ENCODE results near the gene POMGNT1.

Gene POMGNT1

DNA sequence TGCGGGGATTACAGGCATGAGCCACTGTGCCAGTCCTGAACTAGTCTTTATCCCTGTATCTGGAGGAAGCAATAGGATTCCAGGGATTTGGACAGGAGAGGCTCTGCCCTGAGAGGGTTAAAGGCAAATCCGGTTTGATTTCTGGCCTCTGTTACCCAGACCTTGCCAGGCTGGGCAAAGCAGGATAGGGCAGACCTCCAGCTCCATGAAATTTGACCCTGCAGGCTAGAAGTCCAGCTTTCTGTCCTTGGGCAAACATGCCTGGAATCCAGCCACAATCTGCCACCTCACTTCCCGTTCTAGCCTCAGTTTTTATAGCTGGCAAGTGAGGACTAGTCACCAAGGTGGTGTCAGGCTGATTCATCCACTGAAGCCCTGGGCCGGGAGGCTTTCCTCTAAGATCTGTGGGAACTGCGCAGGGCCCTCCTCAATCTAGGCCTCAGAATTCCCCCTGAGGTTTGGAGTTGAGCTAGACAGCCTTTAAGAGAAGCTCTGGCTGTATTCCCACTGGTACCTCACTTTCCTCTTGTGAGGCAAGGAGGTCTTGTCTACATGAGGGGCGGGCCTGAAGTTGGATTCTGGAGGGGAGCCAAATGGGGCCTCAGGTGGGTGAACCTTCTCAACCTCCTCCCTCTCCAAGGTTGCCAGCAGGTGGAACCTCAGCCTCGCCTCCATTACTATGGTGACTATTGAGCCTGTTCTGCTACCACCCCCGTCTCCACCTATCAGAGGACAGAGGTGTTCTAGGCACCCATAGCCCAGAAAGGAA is 15.0 kb downstream of the POMGNT1 start:
- DNase-seq (ENCODE audit: low read depth in 2 of 2) = no peak

DNA sequence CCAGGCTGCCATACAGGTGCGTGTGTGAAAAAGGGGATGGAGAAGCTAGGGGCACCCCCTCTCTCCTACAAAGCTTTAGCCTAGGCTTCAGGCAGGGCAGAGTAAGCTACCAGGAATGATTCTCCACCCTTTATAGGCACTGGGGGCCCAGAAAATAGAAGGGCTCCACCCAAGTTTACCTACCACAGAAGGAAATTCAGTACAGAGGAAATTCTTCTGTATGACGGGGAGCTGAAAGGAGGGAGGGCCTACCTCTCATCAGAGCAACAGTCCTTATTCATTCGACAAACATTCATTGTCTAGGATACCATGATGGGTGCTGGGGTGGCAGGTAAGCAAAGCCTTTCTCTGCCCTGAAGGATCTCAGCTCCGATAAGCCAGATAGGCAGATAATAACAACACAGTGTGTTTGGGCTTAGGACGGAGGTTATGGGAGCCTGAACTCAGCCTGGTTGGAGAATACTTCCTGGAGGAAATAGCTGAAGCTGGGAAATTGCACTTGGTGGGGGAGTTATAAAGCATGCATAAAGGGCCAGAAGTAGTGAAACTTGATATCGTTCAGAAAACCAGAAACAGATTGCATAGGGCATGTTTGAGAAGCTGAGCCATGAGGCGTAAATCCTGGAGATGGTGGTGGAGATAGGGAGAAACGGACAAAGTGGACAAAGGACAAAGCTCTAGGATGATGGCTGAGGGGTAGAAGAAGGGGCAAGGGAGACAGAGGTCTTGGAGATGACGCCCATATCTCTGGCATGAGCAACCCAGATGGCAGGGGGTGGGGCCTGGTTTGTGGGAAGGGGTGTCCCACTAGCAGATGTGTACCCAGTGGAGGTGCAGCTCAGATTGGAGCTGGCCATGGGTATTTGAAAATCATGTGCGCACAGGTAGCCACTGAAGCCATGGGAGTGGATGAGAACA is 16.6 kb downstream of the POMGNT1 start:
- DNase-seq (ENCODE audit: low read depth in 2 of 2) = no peak

GRCh38 chr1:46180082-46180616 is 18.1 kb downstream of the POMGNT1 start:
- DNase-seq (ENCODE audit: low read depth in 2 of 2) = no peak

GRCh38 chr1:46179138-46180081 is 18.8 kb downstream of the POMGNT1 start:
- DNase-seq (ENCODE audit: low read depth in 2 of 2) = peak; percentile 18 to 54

DNA sequence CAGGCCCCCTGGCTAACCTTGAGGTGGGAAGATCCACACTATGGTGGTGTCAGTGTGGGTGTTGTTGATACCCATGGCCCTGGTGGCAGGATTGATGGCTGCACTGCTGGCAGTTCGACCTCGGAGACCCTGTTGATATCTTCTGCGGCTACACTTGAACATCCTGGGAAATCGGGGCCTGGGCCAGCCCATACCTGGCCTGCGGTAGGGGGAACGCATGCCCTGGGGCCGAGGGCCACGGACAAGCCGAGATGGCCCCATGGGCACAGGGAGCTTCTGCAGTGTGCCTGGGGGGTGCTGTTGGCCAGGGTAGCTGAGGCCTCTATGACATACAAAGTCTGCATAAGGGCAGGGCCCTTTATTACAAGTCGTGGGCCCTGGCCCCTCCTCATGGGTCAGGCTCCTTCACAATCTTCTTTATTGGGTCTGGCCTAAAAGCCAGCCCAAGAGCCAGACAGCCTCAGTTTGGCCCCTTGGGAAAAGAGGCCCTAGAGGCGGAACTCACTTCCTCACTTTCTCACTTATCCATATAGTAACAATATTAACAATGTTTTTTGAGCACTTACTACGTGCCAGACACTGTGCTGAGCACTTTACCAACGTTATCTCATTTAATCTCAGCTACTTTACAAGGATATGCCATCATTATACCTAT is 21.9 kb downstream of the POMGNT1 start, which contains the start of gene P3R3URF:
Gene P3R3URF, minus strand, starts transcription at position 278 of the 655 bp plus-strand sequence. Its CDS starts 17 bp downstream, at position 261.
- no peak for DNase-seq (ENCODE audit: low read depth in 2 of 2)

DNA sequence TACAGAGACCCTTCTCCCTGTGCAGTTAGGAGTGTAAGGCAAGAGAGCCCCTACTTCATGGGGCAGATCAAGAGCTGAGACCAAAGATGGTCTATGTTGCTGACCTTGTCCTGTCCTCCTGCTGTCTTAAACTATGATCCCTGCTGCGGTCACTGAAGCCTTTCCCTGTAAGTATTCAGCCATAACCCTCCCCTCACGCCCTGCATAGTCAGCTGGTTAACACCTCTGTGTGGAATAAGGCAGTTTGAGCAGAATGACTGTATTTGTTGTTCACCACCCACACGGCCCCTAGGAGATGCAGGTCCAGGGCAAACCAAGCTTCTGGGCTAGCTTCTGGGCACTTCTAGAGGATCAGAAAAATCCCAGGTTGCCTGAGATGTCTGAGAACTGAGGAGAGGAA is 23.0 kb downstream of the POMGNT1 start:
- DNase-seq (ENCODE audit: low read depth in 2 of 2) = no peak

GRCh38 chr1:46174448-46175231 is 23.6 kb downstream of the POMGNT1 start, which contains the start of gene TSPAN1:
TSS of gene TSPAN1 (plus strand) at chr1:46175087. CDS start at chr1:46181108, 6,021 bp downstream.
- DNase-seq (ENCODE audit: low read depth in 2 of 2) = no peak

DNA sequence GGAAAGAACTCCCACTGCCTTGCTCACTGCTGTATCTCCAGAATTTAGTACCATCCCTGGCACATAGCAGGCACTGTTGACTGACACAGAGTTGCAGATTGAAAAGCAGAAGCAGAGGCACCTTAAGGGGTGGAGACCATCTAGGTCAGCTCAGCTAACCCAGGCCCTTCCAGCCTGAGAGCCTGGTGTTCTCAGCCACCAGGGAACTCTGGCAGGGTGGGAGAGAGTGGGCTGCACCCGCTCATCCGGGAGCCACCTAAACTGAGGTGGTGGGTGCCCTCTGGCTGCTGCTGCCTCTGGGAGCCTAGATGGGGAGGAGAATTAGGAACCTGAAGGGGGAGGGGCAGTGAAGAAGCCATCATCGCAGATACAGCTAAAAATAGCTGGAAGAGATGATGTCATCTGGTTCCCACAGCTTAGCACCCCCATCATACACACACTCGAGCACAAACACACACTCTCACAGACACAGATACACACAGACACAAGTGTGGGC is 24.8 kb downstream of the POMGNT1 start:
- DNase-seq (ENCODE audit: low read depth in 2 of 2) = no peak

- no peak for DNase-seq (ENCODE audit: low read depth in 2 of 2)
These were observed 25.9 kb downstream of the POMGNT1 start for GRCh38 chr1:46172321-46172720.

DNA sequence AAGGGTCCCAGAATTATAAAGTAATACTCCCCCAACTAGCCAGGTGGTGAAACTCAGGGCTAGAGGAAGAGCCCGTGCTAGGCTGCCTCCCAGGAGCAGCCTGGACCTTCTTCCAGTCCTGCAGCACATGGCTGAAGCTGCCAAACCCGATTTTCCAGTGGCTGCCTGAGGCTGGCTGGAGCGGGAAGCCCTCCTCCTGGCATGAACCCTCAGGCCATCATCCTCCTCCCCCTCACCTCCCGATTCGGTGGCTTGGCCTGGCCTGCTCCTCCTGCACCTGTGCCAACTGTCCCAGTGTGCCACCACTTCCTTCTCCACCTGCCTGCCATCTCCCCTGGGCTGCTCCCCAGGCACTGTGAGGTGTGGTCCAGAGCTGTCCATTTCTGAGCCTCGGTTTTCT is 26.4 kb downstream of the POMGNT1 start:
- no peak for DNase-seq (ENCODE audit: low read depth in 2 of 2)

GRCh38 chr1:46171351-46171750 is 26.9 kb downstream of the POMGNT1 start:
- no peak for DNase-seq (ENCODE audit: low read depth in 2 of 2)

DNA sequence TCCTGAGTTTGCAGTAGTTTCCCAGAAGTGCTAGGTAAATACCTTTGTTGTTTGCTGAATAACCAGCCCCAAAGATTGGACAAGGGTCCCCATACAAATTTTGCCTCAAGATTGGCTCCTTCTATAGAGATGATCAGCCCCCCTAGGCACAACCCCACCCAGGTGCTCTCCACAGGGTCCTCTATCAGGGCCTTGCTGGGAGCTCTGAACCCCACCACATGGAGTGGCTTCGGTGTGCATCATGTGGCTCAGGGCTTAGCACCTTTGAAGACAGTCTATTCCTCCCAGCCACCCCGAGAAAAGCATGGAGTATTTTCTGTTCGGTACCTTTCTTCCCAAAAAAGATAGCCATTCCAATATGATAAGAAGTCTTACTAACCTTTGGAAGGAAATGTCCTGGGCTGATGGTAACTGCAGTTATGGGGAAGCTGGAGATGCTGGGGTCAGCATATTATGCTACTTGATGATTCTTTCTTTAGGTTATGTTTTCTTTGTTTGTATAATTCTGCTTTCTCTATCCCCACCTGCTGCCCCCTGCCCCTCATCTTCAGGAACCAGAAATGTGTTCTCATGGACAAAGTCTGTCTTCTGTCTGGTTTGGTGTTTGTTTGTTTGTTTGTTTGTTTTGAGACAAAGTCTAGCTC is 28.3 kb downstream of the POMGNT1 start:
- no peak for DNase-seq (ENCODE audit: low read depth in 2 of 2)

DNA sequence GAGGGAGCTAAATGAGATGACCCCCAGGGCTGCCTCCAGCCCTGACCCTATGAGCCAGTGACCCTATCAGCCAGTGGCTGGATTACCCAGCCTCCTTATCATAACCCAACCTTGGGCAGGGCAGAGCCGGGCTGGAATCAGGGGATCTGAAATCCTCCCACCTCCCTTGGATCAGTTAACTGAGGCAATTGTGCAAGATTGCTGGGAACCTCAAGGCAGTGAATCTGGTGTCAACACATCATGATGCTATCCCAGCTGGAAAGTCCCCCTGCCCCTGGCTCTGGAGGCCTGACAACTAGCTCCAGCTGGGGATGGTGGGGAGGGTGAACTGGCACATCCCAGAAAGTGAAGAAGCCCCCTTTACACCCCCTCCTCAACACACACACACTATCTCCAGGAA is 29.8 kb downstream of the POMGNT1 start:
- DNase-seq (ENCODE audit: low read depth in 2 of 2) = no peak

DNA sequence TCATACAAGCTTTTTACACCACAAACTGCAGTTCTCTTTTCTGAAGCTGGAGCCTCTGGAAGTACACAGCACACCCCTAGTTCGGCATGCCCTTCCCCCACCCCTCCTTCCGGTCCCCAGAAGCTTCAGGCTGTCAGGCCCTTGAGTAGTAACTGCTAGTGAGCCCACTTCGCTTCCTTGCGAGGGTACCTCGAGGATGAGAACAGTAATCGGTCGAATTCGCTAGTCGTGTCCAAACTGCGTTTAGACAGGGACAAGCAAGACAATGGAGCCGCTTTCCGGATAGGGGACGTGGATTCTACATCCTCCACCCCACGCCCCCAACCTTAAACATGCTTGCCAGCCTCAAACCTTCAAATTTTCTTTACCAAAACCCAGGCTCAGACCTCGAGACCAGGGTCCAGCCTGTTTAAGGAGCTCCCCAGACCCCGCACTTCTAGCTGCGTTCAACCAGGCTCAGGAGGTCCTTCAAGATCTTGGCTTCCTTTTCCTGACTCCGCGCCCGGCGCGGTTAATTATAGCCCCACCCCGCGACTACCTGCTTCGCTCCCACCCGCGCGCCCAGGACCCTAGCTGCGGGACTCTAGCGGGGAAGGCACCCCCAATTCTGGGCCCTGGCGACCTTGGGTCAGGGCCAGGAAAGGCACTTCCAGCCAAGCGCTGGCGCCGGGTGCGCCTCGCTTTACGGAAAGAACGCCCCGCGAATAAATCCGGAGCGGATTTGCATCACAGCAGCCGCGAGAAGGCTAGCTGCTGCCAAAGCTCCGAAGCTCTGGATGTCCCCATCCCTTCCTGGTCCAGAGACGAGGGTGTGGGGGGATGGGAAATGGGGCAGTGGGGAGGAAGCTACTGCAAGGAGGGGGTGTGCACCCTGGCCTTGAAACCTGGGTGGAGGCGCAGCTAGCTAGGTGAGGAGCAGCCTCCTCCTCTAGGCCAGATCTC is 31.4 kb downstream of the POMGNT1 start:
- DNase-seq (ENCODE audit: low read depth in 2 of 2) = no peak

- DNase-seq (ENCODE audit: low read depth in 2 of 2) = no peak
These were observed 38.0 kb downstream of the POMGNT1 start for GRCh38 chr1:46160212-46160611.

DNA sequence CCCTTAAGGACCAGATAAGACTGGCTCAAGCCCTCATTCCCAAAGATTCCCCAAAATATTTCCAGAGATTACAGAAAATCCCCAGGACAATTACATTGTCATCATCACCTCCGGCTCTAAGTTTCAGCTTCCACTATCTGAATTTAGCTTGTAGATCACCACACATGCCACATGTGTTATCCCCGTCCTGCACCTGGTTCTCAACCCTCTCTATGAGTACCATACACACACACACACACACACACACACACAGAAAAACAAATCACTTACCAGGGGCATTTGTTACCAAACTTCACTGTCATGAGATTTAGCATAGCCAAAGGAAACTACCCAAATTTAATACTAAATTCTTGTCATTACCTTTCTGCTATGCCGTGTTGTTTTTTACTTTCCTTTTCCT is 38.7 kb downstream of the POMGNT1 start:
- no peak for DNase-seq (ENCODE audit: low read depth in 2 of 2)

- no peak for DNase-seq (ENCODE audit: low read depth in 2 of 2)
These were observed 39.6 kb downstream of the POMGNT1 start for GRCh38 chr1:46158312-46159281.

All from stimulated activated CD8-positive, alpha-beta memory T cell treated with anti-CD3 and anti-CD28 coated beads, Interleukin-2, amount 100 ng/mL, for 48 hours (primary cell).